Esophagus muscularis mucosa (tissue), 4 donors: ENCODE results near the gene HRH2. TPM values are rescaled to one million over a fixed set of nuclear protein-coding genes. Genes with fewer than 3 reads are reported as not detected.

ENCODE experiments used
- DNase-seq: peaks from one replicate; pipeline ENCODE4 v3.0.0-alpha.2; 2017; ENCODE audit errors: extremely low spot score
- H3K27ac ChIP-seq, 4 donors: fragments of 200-600 bp; sonication (generic); replicated peaks in 1 of 4; 1 replicate in 3 of 4; 2 replicates in 1 of 4; pipeline ENCODE4 v1.5.1; 2016 to 2019; ENCODE audit warnings: mild to moderate bottlenecking in 1 of 4
- H3K27me3 ChIP-seq, 4 donors: fragments of 200-600 bp; sonication (generic); one replicate each; pipeline versions ENCODE4 v1.5.1 to v1.6.0; 2016 to 2019
- H3K36me3 ChIP-seq, 4 donors: fragments of 200-600 bp; sonication (generic); one replicate each; pipeline ENCODE4 v1.5.1; 2016 to 2019
- H3K4me1 ChIP-seq, 4 donors: fragments of 200-600 bp; sonication (generic); one replicate each; pipeline ENCODE4 v1.5.1; 2016 to 2019
- H3K4me3 ChIP-seq, 4 donors: fragments of 200-600 bp; sonication (generic); 1 replicate in 2 of 4; 2 replicates in 2 of 4; pipeline ENCODE4 v1.5.1; 2016 to 2019; ENCODE audit warnings: mild to moderate bottlenecking in 4 of 4, moderate library complexity in 1 of 4
- H3K9me3 ChIP-seq, 4 donors: fragments of 200-600 bp; sonication (generic); 1 replicate in 3 of 4; 2 replicates in 1 of 4; pipeline ENCODE4 v1.5.1; 2016 to 2019
- CTCF ChIP-seq, 3 experiments: fragments of 200-600 bp in 2 of 3; fragments of 450-650 bp in 1 of 3; sonication (generic) in 2 of 3; IDR thresholded peaks; one replicate each; pipeline ENCODE4 v1.5.1; 2017 to 2019; ENCODE audit warnings: antibody characterized with exemption in 3 of 3, mild to moderate bottlenecking in 2 of 3, moderate library complexity in 1 of 3
- EP300 ChIP-seq: sonication (generic); formaldehyde crosslinking; IDR thresholded peaks from one replicate; pipeline ENCODE4 v1.6.1; 2017; ENCODE audit warnings: antibody characterized with exemption
- POLR2A ChIP-seq: fragments of 450-650 bp; IDR thresholded peaks from one replicate; pipeline ENCODE4 v1.6.1; 2017; ENCODE audit warnings: antibody characterized with exemption, moderate library complexity, mild to moderate bottlenecking, low read depth
- POLR2AphosphoS5 ChIP-seq, 2 donors: sonication (generic); formaldehyde crosslinking; IDR thresholded peaks; one replicate each; pipeline ENCODE4 v1.6.1; 2017; ENCODE audit warnings: antibody characterized with exemption in 2 of 2
- WGBS: methylation state at CpG from one replicate; pipeline ENCODE4 v1.1.5; 2018; 5-methylcytosine and 5-hydroxymethylcytosine counted together
- intact Hi-C: fragments of 100-400 bp; cut with DNase I; formaldehyde crosslinking; loops from one replicate; pipeline ENCODE4 v1.15.1; 2023
- total RNA-seq, 4 donors: library from RNA; depleted of rRNA; stranded (reverse); fragments of >200 nt; gene quantifications; one replicate each; pipeline versions ENCODE4 v1.1.0 to v1.2.1, GENCODE V29; 2016

HRH2 gene
- total RNA-seq, 4 donors from 2014 or later, result 1.9 to 10.9 (median 2.8) TPM

- DNase-seq, result no peak
- Histone ChIP-seq H3K36me3 (no peaks in the 10 kb centered on the region), H3K4me3 (no peak overlapping the region), H3K27ac (no peak overlapping the region), H3K9me3 (no peaks in the 10 kb centered on the region), H3K4me1 (no peaks in the 10 kb centered on the region), H3K27me3 (peaks cover 0 to 72% (median 0%) of the 10 kb centered on the region in 4 donors)
- WGBS, result 78% methylated on average over 10 of the region's 10 CpGs
- intact Hi-C loops, result no loop called here
- TF ChIP-seq CTCF (IDR thresholded peaks at IDR 0.05) (no peak), EP300 (no peak), POLR2A (no peak), POLR2AphosphoS5 (IDR thresholded peaks at IDR 0.05) (no peak)
These were observed 84.6 kb downstream of the HRH2 start for GRCh38 chr5:175742290-175742994.

- Histone ChIP-seq H3K9me3 (no peaks in the 10 kb centered on the region), H3K27ac (no peak overlapping the region), H3K4me1 (no peaks in the 10 kb centered on the region), H3K27me3 (peaks cover 0 to 64% (median 0%) of the 10 kb centered on the region in 4 donors), H3K36me3 (no peaks in the 10 kb centered on the region), H3K4me3 (no peak overlapping the region)
- WGBS, result 43% methylated on average over 1 of the region's 1 CpG
- intact Hi-C loops, result no loop called here
- TF ChIP-seq CTCF (IDR thresholded peaks at IDR 0.05), result no peak
- no peak for DNase-seq
These were observed 85.9 kb downstream of the HRH2 start for GRCh38 chr5:175743676-175744210.

DNA sequence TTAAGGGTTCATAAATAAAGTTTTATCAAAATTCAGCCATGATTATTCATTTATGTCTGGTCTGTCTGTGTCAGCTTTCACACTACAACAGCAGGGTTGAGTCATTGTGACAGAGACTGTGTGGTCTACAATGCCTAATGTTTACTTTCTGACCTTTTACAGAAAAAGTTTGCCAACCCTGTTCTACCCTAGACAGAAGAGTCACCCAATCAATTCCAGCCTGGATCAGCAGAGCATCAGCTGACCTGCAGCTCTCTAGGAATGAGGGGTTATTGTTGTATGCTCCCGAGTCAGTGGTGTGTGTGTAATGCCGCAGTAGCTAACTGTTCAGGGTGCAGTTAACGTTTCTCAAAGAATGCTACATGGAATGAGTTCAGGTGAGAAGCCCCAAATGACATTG, 87.3 kb downstream of the HRH2 start:
- no peaks in the 10 kb centered on the region for H3K4me1 ChIP-seq
- WGBS, result 56% methylated on average over 3 of the region's 3 CpGs
- H3K9me3 ChIP-seq, result no peaks in the 10 kb centered on the region
- no peaks in the 10 kb centered on the region for H3K36me3 ChIP-seq
- no peak for TF ChIP-seq POLR2AphosphoS5 (IDR thresholded peaks at IDR 0.05)
- TF ChIP-seq EP300, result no peak
- no peak for TF ChIP-seq CTCF (IDR thresholded peaks at IDR 0.05)
- no peak for TF ChIP-seq POLR2A
- peaks cover 0 to 73% (median 0%) of the 10 kb centered on the region in 4 donors for H3K27me3 ChIP-seq
- no peak for DNase-seq
- H3K27ac ChIP-seq, result no peak overlapping the region
- intact Hi-C loops, result no loop called here
- no peak overlapping the region for H3K4me3 ChIP-seq

- no peaks in the 10 kb centered on the region for H3K4me1 ChIP-seq
- intact Hi-C loops, result no loop called here
- H3K27me3 ChIP-seq, result peaks cover 0 to 72% (median 2%) of the 10 kb centered on the region in 4 donors
- TF ChIP-seq CTCF (IDR thresholded peaks at IDR 0.05), result no peak
- no peak for TF ChIP-seq POLR2AphosphoS5 (IDR thresholded peaks at IDR 0.05)
- TF ChIP-seq POLR2A, result no peak
- TF ChIP-seq EP300, result no peak
- no peaks in the 10 kb centered on the region for H3K36me3 ChIP-seq
- DNase-seq, result no peak
- no peak overlapping the region for H3K27ac ChIP-seq
- no peak overlapping the region for H3K4me3 ChIP-seq
- H3K9me3 ChIP-seq, result no peaks in the 10 kb centered on the region
- 36% methylated on average over 2 of the region's 2 CpGs for WGBS
These were observed 89.0 kb downstream of the HRH2 start for GRCh38 chr5:175746851-175747250.
